PFSK-1 (cell line): ENCODE data around the gene FNDC10.

Source experiments
- POLR2AphosphoS5 ChIP-seq: IDR thresholded peaks from 2 replicates; pipeline ENCODE4 v1.6.1; 2012; ENCODE audit warnings: low read depth, mild to moderate bottlenecking, control low read depth, low read length, moderate library complexity
- REST ChIP-seq, 2 experiments: IDR thresholded peaks; 2 replicates each; pipeline versions ENCODE4 v1.6.1 to v1.8.0; 2011 to 2012; ENCODE audit warnings: low read depth in 2 of 2, low read length in 2 of 2, control low read depth in 1 of 2, inconsistent platforms in 1 of 2, mild to moderate bottlenecking in 1 of 2, moderate library complexity in 1 of 2; ENCODE audit not compliant: insufficient read depth in 1 of 2
- TAF1 ChIP-seq: IDR thresholded peaks from 2 replicates; pipeline ENCODE4 v1.6.1; 2012; ENCODE audit warnings: low read length, control low read depth, borderline replicate concordance; ENCODE audit not compliant: insufficient read depth

GRCh38 chr1:1593834-1594601 is 5.9 kb downstream of the FNDC10 start:
- no peak for TF ChIP-seq REST (IDR thresholded peaks at IDR 0.05; ENCODE audit: insufficient read depth in 1 of 2, low read depth in 2 of 2, low read length in 2 of 2)
- TF ChIP-seq POLR2AphosphoS5 = no peak
- no peak for TF ChIP-seq TAF1
